ENCODE results near the gene BLOC1S5.

Gene BLOC1S5

GRCh38 chr6:7979831-7980230 is 84.4 kb downstream of the BLOC1S5 start:
- no peak for DNase-seq (ENCODE audit: low read depth)
- no peak overlapping the region for H3K4me3 ChIP-seq (ENCODE audit: low read length)
- TF ChIP-seq CTCF (IDR thresholded peaks at IDR 0.05; ENCODE audit: insufficient read depth, low read depth, low read length, missing control alignments) = no peak

GRCh38 chr6:7978736-7979135 is 85.5 kb downstream of the BLOC1S5 start:
- TF ChIP-seq CTCF (IDR thresholded peaks at IDR 0.05; ENCODE audit: insufficient read depth, low read depth, low read length, missing control alignments) = no peak
- no peak for DNase-seq (ENCODE audit: low read depth)
- no peak overlapping the region for H3K4me3 ChIP-seq (ENCODE audit: low read length)

GRCh38 chr6:7976485-7977056 is 87.6 kb downstream of the BLOC1S5 start:
- H3K4me3 ChIP-seq (ENCODE audit: low read length) = no peak overlapping the region
- DNase-seq (ENCODE audit: low read depth) = no peak
- TF ChIP-seq CTCF (IDR thresholded peaks at IDR 0.05; ENCODE audit: insufficient read depth, low read depth, low read length, missing control alignments) = no peak

GRCh38 chr6:7975764-7976146 is 88.4 kb downstream of the BLOC1S5 start:
- DNase-seq (ENCODE audit: low read depth) = no peak
- no peak for TF ChIP-seq CTCF (IDR thresholded peaks at IDR 0.05; ENCODE audit: insufficient read depth, low read depth, low read length, missing control alignments)
- H3K4me3 ChIP-seq (ENCODE audit: low read length) = no peak overlapping the region

GRCh38 chr6:7974938-7975763 is 89.0 kb downstream of the BLOC1S5 start:
- H3K4me3 ChIP-seq (ENCODE audit: low read length) = no peak overlapping the region
- TF ChIP-seq CTCF (IDR thresholded peaks at IDR 0.05; ENCODE audit: insufficient read depth, low read depth, low read length, missing control alignments) = no peak
- peak; percentile 73 for DNase-seq (ENCODE audit: low read depth)

- DNase-seq (ENCODE audit: low read depth) = no peak
- H3K4me3 ChIP-seq (ENCODE audit: low read length) = no peak overlapping the region
- TF ChIP-seq CTCF (IDR thresholded peaks at IDR 0.05; ENCODE audit: insufficient read depth, low read depth, low read length, missing control alignments) = no peak
Measured at GRCh38 chr6:7974565-7974937, 89.6 kb downstream of the BLOC1S5 start.

- no peak for TF ChIP-seq CTCF (IDR thresholded peaks at IDR 0.05; ENCODE audit: insufficient read depth, low read depth, low read length, missing control alignments)
- DNase-seq (ENCODE audit: low read depth) = peak; percentile 70
- no peak overlapping the region for H3K4me3 ChIP-seq (ENCODE audit: low read length)
Measured at GRCh38 chr6:7973584-7973983, 90.6 kb downstream of the BLOC1S5 start.
